ENCODE data around the gene CENPA.

DNA sequence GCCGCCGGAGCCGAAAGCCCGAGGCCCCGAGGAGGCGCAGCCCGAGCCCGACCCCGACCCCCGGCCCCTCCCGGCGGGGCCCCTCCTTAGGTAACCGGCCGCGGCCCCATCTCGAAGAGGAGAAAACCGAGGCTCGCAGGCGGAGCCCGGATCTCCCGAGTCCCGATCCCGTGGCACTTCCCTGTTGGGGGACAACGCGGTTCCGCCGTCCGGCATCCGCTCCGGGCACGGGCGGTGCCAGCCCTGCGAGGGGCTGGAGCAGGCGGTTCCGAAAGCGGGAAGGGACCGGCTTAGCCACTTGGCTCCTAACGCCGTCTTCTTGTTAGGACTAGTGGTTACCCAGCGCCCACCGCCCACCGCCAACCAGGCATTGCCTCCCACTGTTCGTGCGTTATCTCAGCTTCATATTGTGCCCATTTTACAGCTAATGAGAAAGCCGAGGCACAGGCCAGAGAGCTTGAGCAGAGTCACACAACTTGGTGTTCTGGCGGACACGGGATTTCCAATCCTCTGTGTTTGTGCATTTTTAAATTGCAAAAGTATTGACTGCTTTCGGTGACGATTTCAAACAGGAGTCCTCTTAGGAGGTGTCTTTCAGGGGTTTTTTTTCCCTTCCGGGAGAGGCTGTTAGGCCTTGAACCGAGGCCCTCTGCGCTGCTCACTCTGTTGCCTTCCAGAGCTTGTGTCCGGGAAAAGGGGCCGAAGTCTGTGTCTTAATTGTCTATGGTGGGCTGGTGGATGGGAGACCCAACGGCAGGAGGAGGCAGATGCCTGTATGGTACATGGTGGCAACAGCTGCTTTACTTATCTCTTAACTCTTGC, 562 bp downstream of the CENPA start:
- TF ChIP-seq, protein P1, sequence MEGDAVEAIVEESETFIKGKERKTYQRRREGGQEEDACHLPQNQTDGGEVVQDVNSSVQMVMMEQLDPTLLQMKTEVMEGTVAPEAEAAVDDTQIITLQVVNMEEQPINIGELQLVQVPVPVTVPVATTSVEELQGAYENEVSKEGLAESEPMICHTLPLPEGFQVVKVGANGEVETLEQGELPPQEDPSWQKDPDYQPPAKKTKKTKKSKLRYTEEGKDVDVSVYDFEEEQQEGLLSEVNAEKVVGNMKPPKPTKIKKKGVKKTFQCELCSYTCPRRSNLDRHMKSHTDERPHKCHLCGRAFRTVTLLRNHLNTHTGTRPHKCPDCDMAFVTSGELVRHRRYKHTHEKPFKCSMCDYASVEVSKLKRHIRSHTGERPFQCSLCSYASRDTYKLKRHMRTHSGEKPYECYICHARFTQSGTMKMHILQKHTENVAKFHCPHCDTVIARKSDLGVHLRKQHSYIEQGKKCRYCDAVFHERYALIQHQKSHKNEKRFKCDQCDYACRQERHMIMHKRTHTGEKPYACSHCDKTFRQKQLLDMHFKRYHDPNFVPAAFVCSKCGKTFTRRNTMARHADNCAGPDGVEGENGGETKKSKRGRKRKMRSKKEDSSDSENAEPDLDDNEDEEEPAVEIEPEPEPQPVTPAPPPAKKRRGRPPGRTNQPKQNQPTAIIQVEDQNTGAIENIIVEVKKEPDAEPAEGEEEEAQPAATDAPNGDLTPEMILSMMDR (IDR thresholded peaks at IDR 0.05 in 8 of 11, conservative IDR thresholded peaks at IDR 0.05 in 3 of 11) = no peak
- no peak for TF ChIP-seq POLR2AphosphoS5 (IDR thresholded peaks at IDR 0.05)
